Smooth muscle cell (in vitro differentiated cells): Measurements from ENCODE around the gene THRA. TPM values are rescaled to one million over a fixed set of nuclear protein-coding genes. Genes with fewer than 3 reads are reported as not detected.

ENCODE experiments used
- DNase-seq: peaks from one replicate; lab custom pipeline; 2025; ENCODE audit not compliant: unreplicated experiment; lab: John Stamatoyannopoulos, UW
- H2AFZ ChIP-seq: fragments of 200-600 bp; sonication (generic); 2 replicates; pipeline ENCODE4 v1.6.0; 2016; ENCODE audit warnings: antibody characterized with exemption, low read depth, mild to moderate bottlenecking
- H3F3A ChIP-seq: fragments of 200-600 bp; sonication (generic); 2 replicates; pipeline ENCODE4 v1.6.0; 2017; ENCODE audit warnings: antibody characterized with exemption, low read depth
- H3K27ac ChIP-seq: fragments of 200-600 bp; sonication (generic); 2 replicates; pipeline ENCODE4 v1.5.1; 2016; ENCODE audit warnings: low read depth, mild to moderate bottlenecking
- H3K27me3 ChIP-seq: fragments of 200-600 bp; sonication (generic); 2 replicates; pipeline ENCODE4 v1.6.1; 2016; ENCODE audit warnings: low read depth, mild to moderate bottlenecking
- H3K36me3 ChIP-seq: fragments of 200-600 bp; sonication (generic); 2 replicates; pipeline ENCODE4 v1.5.1; 2016; ENCODE audit warnings: low read depth
- H3K4me1 ChIP-seq: fragments of 200-600 bp; sonication (generic); 2 replicates; pipeline ENCODE4 v1.5.1; 2016; ENCODE audit warnings: low read depth
- H3K4me2 ChIP-seq: fragments of 200-600 bp; sonication (generic); 2 replicates; pipeline ENCODE4 v1.6.0; 2016; ENCODE audit warnings: mild to moderate bottlenecking
- H3K4me3 ChIP-seq: fragments of 200-600 bp; sonication (generic); 2 replicates; pipeline ENCODE4 v1.5.1; 2016; ENCODE audit warnings: mild to moderate bottlenecking
- H3K79me2 ChIP-seq: fragments of 200-600 bp; sonication (generic); 2 replicates; pipeline ENCODE4 v1.6.0; 2016; ENCODE audit warnings: low read depth, mild to moderate bottlenecking
- H3K9ac ChIP-seq: fragments of 200-600 bp; sonication (generic); 2 replicates; pipeline ENCODE4 v1.6.0; 2016; ENCODE audit warnings: low read depth
- H3K9me3 ChIP-seq: fragments of 200-600 bp; sonication (generic); replicated peaks from 2 replicates; pipeline ENCODE4 v1.5.1; 2016; ENCODE audit warnings: low read depth
- H4K20me1 ChIP-seq: fragments of 200-600 bp; sonication (generic); 2 replicates; pipeline ENCODE4 v1.6.0; 2016; ENCODE audit warnings: low read depth
- WGBS: methylation state at CpG from one replicate; pipeline ENCODE4 v1.1.7; 2016; ENCODE audit warnings: low lambda C conversion rate; 5-methylcytosine and 5-hydroxymethylcytosine counted together
- polyA plus RNA-seq: library from polyadenylated mRNA; unstranded; fragments of >200 nt; fragmentation: Nextera tagmentation; extraction: Ambion mirVana; gene quantifications from 2 replicates; pipeline ENCODE4 v1.2.1, GENCODE V29; 2016
- total RNA-seq: library from RNA; depleted of rRNA; stranded (reverse); fragments of >200 nt; gene quantifications from 2 replicates; pipeline ENCODE4 v1.2.3, GENCODE V29; 2014
- TF ChIP-seq, protein P1 (sequence below): fragments of 200-600 bp; sonication (generic); IDR thresholded peaks from 2 replicates; pipeline ENCODE4 v1.5.1; 2017; ENCODE audit warnings: borderline replicate concordance, mild to moderate bottlenecking, antibody characterized with exemption; ENCODE audit not compliant: insufficient read depth, poor library complexity, severe bottlenecking

Gene THRA
- total and polyA plus RNA-seq, 2 experiments from 2014 or later, result 15.6 to 21.2 TPM

DNA sequence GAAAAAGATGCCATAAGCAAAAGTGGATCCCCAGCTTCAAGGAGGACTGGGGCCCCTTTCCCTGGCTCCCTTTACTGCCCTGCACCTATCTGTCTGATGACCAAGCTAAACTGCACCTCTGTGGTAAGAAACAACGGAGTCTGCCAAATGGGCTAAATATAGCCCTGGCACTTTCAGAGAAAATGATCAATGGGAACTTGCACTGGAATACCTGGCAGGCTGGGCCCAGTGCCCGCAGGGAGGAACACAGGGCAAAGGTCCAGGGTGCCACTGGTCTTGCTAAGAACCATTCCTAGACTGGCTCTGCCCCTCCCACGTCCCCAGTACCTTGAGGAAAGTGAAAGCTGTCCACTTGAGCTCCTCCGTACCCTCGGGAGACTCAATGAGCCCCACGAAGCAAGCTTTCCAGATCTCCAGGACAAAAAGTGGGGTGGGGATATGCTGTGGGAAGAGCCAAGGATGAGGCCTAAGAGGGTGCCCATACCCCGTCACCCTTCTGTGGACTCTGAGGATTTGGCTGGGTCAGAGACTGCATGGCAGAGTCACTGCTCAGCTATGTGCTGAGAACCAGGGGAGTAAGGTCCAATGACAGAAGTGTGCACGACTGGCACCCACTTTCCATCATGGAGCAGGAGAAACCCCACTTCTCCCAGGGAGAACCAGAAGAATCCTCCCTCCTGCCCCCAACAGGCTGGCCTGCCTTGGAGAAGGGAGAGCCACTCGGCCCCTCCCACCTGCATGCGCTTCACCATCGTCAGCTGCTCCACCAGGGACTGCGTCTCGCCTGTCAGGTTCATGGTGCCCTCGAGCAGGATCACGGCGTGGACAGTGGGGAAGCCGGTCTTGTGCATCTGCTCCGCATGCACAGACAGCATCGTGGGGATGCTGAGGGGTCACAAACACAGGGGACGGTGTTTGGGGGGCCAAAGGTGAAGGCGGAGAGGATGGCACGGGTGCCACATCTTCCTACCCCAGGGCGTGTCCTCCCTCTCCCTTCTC lies 30.1 kb upstream of the THRA start:
- Histone ChIP-seq H3K4me1 (no peaks in the 10 kb centered on the region), H3K9ac (no peak overlapping the region), H3K79me2 (no peaks in the 10 kb centered on the region), H4K20me1 (no peaks in the 10 kb centered on the region), H3K9me3 (no peaks in the 10 kb centered on the region), H2AFZ (no peak overlapping the region), H3K4me2 (no peak overlapping the region), H3K27ac (no peak overlapping the region), H3K27me3 (no peaks in the 10 kb centered on the region), H3K4me3 (no peak overlapping the region), H3K36me3 (no peaks in the 10 kb centered on the region), H3F3A (no peaks in the 10 kb centered on the region)
- no peak for DNase-seq
- TF ChIP-seq, protein P1, sequence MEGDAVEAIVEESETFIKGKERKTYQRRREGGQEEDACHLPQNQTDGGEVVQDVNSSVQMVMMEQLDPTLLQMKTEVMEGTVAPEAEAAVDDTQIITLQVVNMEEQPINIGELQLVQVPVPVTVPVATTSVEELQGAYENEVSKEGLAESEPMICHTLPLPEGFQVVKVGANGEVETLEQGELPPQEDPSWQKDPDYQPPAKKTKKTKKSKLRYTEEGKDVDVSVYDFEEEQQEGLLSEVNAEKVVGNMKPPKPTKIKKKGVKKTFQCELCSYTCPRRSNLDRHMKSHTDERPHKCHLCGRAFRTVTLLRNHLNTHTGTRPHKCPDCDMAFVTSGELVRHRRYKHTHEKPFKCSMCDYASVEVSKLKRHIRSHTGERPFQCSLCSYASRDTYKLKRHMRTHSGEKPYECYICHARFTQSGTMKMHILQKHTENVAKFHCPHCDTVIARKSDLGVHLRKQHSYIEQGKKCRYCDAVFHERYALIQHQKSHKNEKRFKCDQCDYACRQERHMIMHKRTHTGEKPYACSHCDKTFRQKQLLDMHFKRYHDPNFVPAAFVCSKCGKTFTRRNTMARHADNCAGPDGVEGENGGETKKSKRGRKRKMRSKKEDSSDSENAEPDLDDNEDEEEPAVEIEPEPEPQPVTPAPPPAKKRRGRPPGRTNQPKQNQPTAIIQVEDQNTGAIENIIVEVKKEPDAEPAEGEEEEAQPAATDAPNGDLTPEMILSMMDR, result no peak
- WGBS, result 97% methylated on average over 23 of the region's 23 CpGs

DNA sequence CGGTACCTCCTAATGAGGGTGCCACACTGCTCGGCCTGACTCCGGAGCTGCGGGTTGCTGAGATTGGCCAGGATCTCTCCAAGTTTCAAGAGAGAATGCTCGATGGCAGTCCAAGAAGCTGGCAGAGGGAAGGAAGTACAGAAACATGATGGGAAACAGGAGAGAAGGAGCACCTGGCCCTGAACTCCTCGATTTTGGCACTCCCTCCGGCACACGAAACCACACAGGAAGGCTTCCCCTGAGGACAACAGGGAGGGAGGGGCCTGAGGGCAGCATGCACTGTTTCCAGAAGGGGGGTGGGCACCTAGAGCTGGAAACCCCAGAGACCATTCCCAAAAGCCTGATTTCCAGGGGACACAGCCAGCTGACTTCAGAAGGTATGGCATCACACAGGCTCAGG lies 29.4 kb upstream of the THRA start:
- H3K9ac ChIP-seq, result no peak overlapping the region
- no peaks in the 10 kb centered on the region for H3K4me1 ChIP-seq
- H4K20me1 ChIP-seq, result no peaks in the 10 kb centered on the region
- H3K79me2 ChIP-seq, result no peaks in the 10 kb centered on the region
- H3F3A ChIP-seq, result no peaks in the 10 kb centered on the region
- no peak for DNase-seq
- TF ChIP-seq, protein P1, result no peak
- no peak overlapping the region for H3K27ac ChIP-seq
- WGBS, result 94% methylated on average over 8 of the region's 8 CpGs
- no peak overlapping the region for H3K4me3 ChIP-seq
- H3K36me3 ChIP-seq, result no peaks in the 10 kb centered on the region
- H3K4me2 ChIP-seq, result no peak overlapping the region
- H3K27me3 ChIP-seq, result no peaks in the 10 kb centered on the region
- H3K9me3 ChIP-seq, result no peaks in the 10 kb centered on the region
- no peak overlapping the region for H2AFZ ChIP-seq

DNA sequence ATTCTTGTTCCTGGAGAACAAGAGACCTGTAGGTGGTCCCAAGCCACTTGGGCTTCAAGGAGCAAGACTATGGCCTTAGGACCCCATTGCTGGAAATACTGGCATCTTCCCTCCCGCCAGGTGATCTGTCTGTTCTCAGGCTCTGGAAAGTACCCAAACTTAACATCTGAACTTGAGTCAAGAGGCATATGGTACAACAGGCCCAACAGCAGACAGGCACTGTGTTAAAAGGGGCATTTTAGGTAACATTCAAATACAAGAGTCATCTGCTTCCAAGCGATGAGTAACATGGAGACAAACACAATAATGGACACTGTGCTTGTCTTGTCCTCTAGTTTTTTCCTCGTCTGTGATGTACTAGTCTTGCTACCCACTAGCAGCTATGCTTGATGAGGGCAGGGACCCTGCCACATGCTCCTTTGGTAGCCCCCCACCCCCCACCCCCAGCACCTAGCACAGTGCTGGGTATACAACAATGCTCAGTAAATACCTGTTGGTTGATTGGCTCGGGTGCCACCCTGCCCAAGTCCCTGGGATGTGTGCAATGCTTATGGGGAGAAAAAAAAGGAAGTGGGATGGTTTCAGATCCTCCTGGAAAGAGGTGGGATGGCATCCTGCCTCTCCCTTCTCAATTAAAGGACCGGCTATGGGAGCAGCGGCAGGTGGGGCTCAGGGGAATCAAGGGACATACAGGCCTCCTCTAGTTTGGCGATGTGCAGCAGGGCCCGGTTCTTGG lies 28.2 kb upstream of the THRA start:
- DNase-seq, result no peak
- WGBS, result 81% methylated on average over 8 of the region's 8 CpGs
- H3K4me3 ChIP-seq, result no peak overlapping the region

More for the DNA sequence above, 28.2 kb upstream of the THRA start:
- no peak overlapping the region for H3K27ac ChIP-seq
- no peaks in the 10 kb centered on the region for H3F3A ChIP-seq
- TF ChIP-seq, protein P1, result no peak
- H3K79me2 ChIP-seq, result no peaks in the 10 kb centered on the region
- no peaks in the 10 kb centered on the region for H4K20me1 ChIP-seq
- H3K4me2 ChIP-seq, result no peak overlapping the region
- no peaks in the 10 kb centered on the region for H3K4me1 ChIP-seq
- no peaks in the 10 kb centered on the region for H3K9me3 ChIP-seq
- no peaks in the 10 kb centered on the region for H3K36me3 ChIP-seq
- H2AFZ ChIP-seq, result no peak overlapping the region
- H3K9ac ChIP-seq, result no peak overlapping the region
- H3K27me3 ChIP-seq, result no peaks in the 10 kb centered on the region
